H1 (cell line): ENCODE data around the gene PHLPP1. TPM values are rescaled to one million over a fixed set of nuclear protein-coding genes. Genes with fewer than 3 reads are reported as not detected.

ENCODE experiments used
- CTCF ChIA-PET: fragments of 300-600 bp; sonication (Branson Sonifier 250); formaldehyde crosslinking; loops from one replicate; lab custom pipeline; 2021; ENCODE audit not compliant: partially characterized antibody; lab: Charles Lee
- POLR2A ChIA-PET: fragments of 300-600 bp; sonication (Branson Sonifier 250); formaldehyde crosslinking; loops from one replicate; lab custom pipeline; 2021; ENCODE audit warnings: inconsistent platforms; ENCODE audit not compliant: partially characterized antibody; lab: Charles Lee
- DNase-seq, 2 experiments: peaks; one replicate each; pipeline versions ENCODE4 v3.0.0 to v3.0.0-alpha.2; 2010 to 2022; ENCODE audit warnings: low spot score in 2 of 2, low read depth in 1 of 2, mixed read lengths in 1 of 2
- FAIRE-seq: peaks from 2 replicates; lab custom pipeline; 2011; peaks lifted over from hg19 to GRCh38; lab: Jason Lieb, UNC
- H2AFZ ChIP-seq: 2 replicates; pipeline ENCODE4 v1.8.1; 2012; ENCODE audit warnings: low read length, inconsistent platforms
- H2AK5ac ChIP-seq: 2 replicates; pipeline ENCODE4 v1.6.1; 2013; ENCODE audit warnings: low read depth, low read length
- H2BK120ac ChIP-seq: replicated peaks from 2 replicates; pipeline ENCODE3; 2013; ENCODE audit warnings: low read depth, low read length, inconsistent platforms
- H2BK12ac ChIP-seq: 2 replicates; pipeline ENCODE4 v1.6.1; 2013; ENCODE audit warnings: low read depth, low read length
- H2BK15ac ChIP-seq: 2 replicates; pipeline ENCODE4 v1.6.1; 2013; ENCODE audit warnings: low read length
- H2BK20ac ChIP-seq: 2 replicates; pipeline ENCODE4 v1.6.1; 2013; ENCODE audit warnings: low read length
- H2BK5ac ChIP-seq: 2 replicates; pipeline ENCODE4 v1.6.1; 2013; ENCODE audit warnings: low read depth, low read length
- H3K14ac ChIP-seq: 2 replicates; pipeline ENCODE4 v1.6.1; 2013; ENCODE audit warnings: inconsistent platforms; ENCODE audit not compliant: insufficient read length
- H3K18ac ChIP-seq: 2 replicates; pipeline ENCODE4 v1.6.1; 2013; ENCODE audit warnings: low read length; ENCODE audit errors: extremely low read depth
- H3K23ac ChIP-seq: 2 replicates; pipeline ENCODE4 v1.6.1; 2013; ENCODE audit warnings: inconsistent platforms; ENCODE audit not compliant: insufficient read length
- H3K23me2 ChIP-seq: 2 replicates; pipeline ENCODE4 v1.6.1; 2013; ENCODE audit warnings: low read depth, low read length
- H3K27ac ChIP-seq: 2 replicates; pipeline ENCODE4 v1.6.1; 2011; ENCODE audit warnings: low read depth, low read length, inconsistent platforms
- H3K27me3 ChIP-seq, 4 experiments: replicated peaks in 1 of 4; 1 replicate in 1 of 4; 2 replicates in 3 of 4; pipeline versions ENCODE4 v1.6.1 to v1.8.1; 2011 to 2013; ENCODE audit warnings: low read length in 3 of 4, mild to moderate bottlenecking in 3 of 4, inconsistent platforms in 2 of 4, mixed read lengths in 2 of 4, moderate library complexity in 1 of 4; ENCODE audit not compliant: control insufficient read depth in 3 of 4, insufficient read depth in 3 of 4; ENCODE audit errors: extremely low read depth in 1 of 4
- H3K36me3 ChIP-seq, 4 experiments: 2 replicates each; pipeline versions ENCODE4 v1.6.1 to v1.8.1; 2011 to 2013; ENCODE audit warnings: mild to moderate bottlenecking in 4 of 4, low read length in 3 of 4, moderate library complexity in 2 of 4, control low read depth in 1 of 4, inconsistent platforms in 1 of 4; ENCODE audit not compliant: insufficient read depth in 4 of 4, control insufficient read depth in 2 of 4
- H3K4ac ChIP-seq: replicated peaks from 2 replicates; pipeline ENCODE3; 2013; ENCODE audit warnings: low read length, low read depth, mixed read lengths, inconsistent platforms; ENCODE audit not compliant: insufficient read length
- H3K4me1 ChIP-seq, 4 experiments: replicated peaks in 1 of 4; 1 replicate in 1 of 4; 2 replicates in 3 of 4; pipeline versions ENCODE4 v1.6.1 to v1.8.1; 2011 to 2013; ENCODE audit warnings: low read length in 3 of 4, inconsistent platforms in 2 of 4, mixed read lengths in 1 of 4; ENCODE audit not compliant: insufficient read depth in 4 of 4, control insufficient read depth in 3 of 4
- H3K4me2 ChIP-seq, 2 experiments: 2 replicates each; pipeline versions ENCODE4 v1.6.1 to v1.8.1; 2011 to 2013; ENCODE audit warnings: low read depth in 2 of 2, low read length in 2 of 2, control low read depth in 1 of 2, inconsistent platforms in 1 of 2, mild to moderate bottlenecking in 1 of 2; ENCODE audit not compliant: insufficient read depth in 1 of 2
- H3K4me3 ChIP-seq, 4 experiments: fragments of 200-600, 300-600 bp in 1 of 4; sonication (generic), shearing (Covaris generic), sonication (Bioruptor Twin) in 1 of 4; 2 replicates each; pipeline versions ENCODE4 v1.5.1 to v1.8.1; 2011 to 2016; ENCODE audit warnings: low read length in 4 of 4, low read depth in 3 of 4, control low read depth in 2 of 4, inconsistent platforms in 2 of 4, mild to moderate bottlenecking in 2 of 4, mixed read lengths in 1 of 4, moderate library complexity in 1 of 4; ENCODE audit not compliant: insufficient read depth in 2 of 4; ENCODE audit errors: extremely low read depth in 1 of 4
- H3K56ac ChIP-seq: replicated peaks from 2 replicates; pipeline ENCODE3; 2013; ENCODE audit warnings: low read depth, mild to moderate bottlenecking, mixed read lengths, low read length, inconsistent platforms; ENCODE audit not compliant: insufficient read length
- H3K79me1 ChIP-seq: 2 replicates; pipeline ENCODE4 v1.6.1; 2013; ENCODE audit warnings: low read depth, low read length, control low read depth
- H3K79me2 ChIP-seq, 2 experiments: 2 replicates each; pipeline versions ENCODE4 v1.6.1 to v1.8.1; 2012 to 2013; ENCODE audit warnings: low read length in 2 of 2, mild to moderate bottlenecking in 2 of 2, inconsistent platforms in 1 of 2; ENCODE audit not compliant: insufficient read depth in 2 of 2, control insufficient read depth in 1 of 2
- H3K9ac ChIP-seq, 4 experiments: replicated peaks in 1 of 4; 1 replicate in 1 of 4; 2 replicates in 3 of 4; pipeline versions ENCODE4 v1.6.1 to v1.8.1; 2011 to 2013; ENCODE audit warnings: low read depth in 3 of 4, low read length in 3 of 4, control low read depth in 2 of 4, mild to moderate bottlenecking in 2 of 4, moderate library complexity in 2 of 4, inconsistent platforms in 1 of 4; ENCODE audit errors: extremely low read depth in 1 of 4
- H3K9me3 ChIP-seq, 2 experiments: 2 replicates each; pipeline versions ENCODE4 v1.6.1 to v1.8.1; 2012 to 2013; ENCODE audit warnings: mild to moderate bottlenecking in 2 of 2, moderate library complexity in 2 of 2, control low read depth in 1 of 2, inconsistent platforms in 1 of 2, low read depth in 1 of 2, low read length in 1 of 2, mixed read lengths in 1 of 2; ENCODE audit not compliant: insufficient read depth in 2 of 2
- H4K20me1 ChIP-seq, 2 experiments: replicated peaks in 1 of 2; 2 replicates each; pipeline versions ENCODE3 to v1.8.1; 2011 to 2013; ENCODE audit warnings: inconsistent platforms in 2 of 2, low read length in 2 of 2, mild to moderate bottlenecking in 1 of 2; ENCODE audit not compliant: insufficient read depth in 2 of 2, control insufficient read depth in 1 of 2
- H4K5ac ChIP-seq: 2 replicates; pipeline ENCODE4 v1.6.1; 2013; ENCODE audit warnings: low read length, low read depth, mixed read lengths, inconsistent platforms; ENCODE audit not compliant: insufficient read length
- H4K8ac ChIP-seq: 2 replicates; pipeline ENCODE4 v1.8.0; 2013; ENCODE audit warnings: mild to moderate bottlenecking, moderate library complexity, low read length, inconsistent platforms; ENCODE audit not compliant: insufficient read depth; ENCODE audit errors: extremely low read depth
- H4K91ac ChIP-seq: replicated peaks from 2 replicates; pipeline ENCODE3; 2013; ENCODE audit warnings: low read length, mixed read lengths, inconsistent platforms; ENCODE audit not compliant: insufficient read length
- BRCA1 ChIP-seq: IDR thresholded peaks from 2 replicates; pipeline ENCODE4 v1.6.1; 2012; ENCODE audit warnings: low read depth, low read length, improper control_type of control experiment
- CEBPB ChIP-seq: IDR thresholded peaks from 2 replicates; pipeline ENCODE4 v1.6.1; 2012; ENCODE audit warnings: low read depth, low read length
- EGR1 ChIP-seq: IDR thresholded peaks from 2 replicates; pipeline ENCODE4 v1.6.1; 2011; ENCODE audit warnings: low read depth, low read length, borderline replicate concordance
- HDAC2 ChIP-seq, 2 experiments: fragments of 300-600 bp in 1 of 2; sonication (generic) in 1 of 2; IDR thresholded peaks; 2 replicates each; pipeline ENCODE4 v1.6.1; 2011 to 2012; ENCODE audit warnings: low read depth in 2 of 2, low read length in 2 of 2, mild to moderate bottlenecking in 2 of 2, moderate library complexity in 2 of 2, borderline replicate concordance in 1 of 2, inconsistent platforms in 1 of 2
- KDM4A ChIP-seq: IDR thresholded peaks from one replicate; pipeline ENCODE4 v1.7.1; 2012; ENCODE audit warnings: low read depth, mild to moderate bottlenecking, moderate library complexity, low read length, inconsistent platforms; ENCODE audit not compliant: severe bottlenecking
- RAD21 ChIP-seq, 2 experiments: IDR thresholded peaks in 1 of 2; conservative IDR thresholded peaks in 1 of 2; 2 replicates each; pipeline ENCODE4 v1.6.1; 2011; ENCODE audit warnings: low read depth in 2 of 2, low read length in 2 of 2, improper control_type of control experiment in 1 of 2, inconsistent platforms in 1 of 2, mild to moderate bottlenecking in 1 of 2, moderate library complexity in 1 of 2
- RXRA ChIP-seq: IDR thresholded peaks from 2 replicates; pipeline ENCODE4 v1.6.1; 2011; ENCODE audit warnings: low read depth, mild to moderate bottlenecking, low read length, moderate library complexity; ENCODE audit not compliant: insufficient read depth
- SAP30 ChIP-seq: fragments of 300-600 bp; sonication (generic); IDR thresholded peaks from 2 replicates; pipeline ENCODE4 v1.7.1; 2012; ENCODE audit warnings: low read length, moderate library complexity, mild to moderate bottlenecking, inconsistent platforms; ENCODE audit not compliant: insufficient read depth, insufficient replicate concordance
- TAF7 ChIP-seq: optimal IDR thresholded peaks from 2 replicates; pipeline ENCODE3; 2011; ENCODE audit warnings: low read depth, mild to moderate bottlenecking, inconsistent platforms, low read length, moderate library complexity, borderline replicate concordance
- YY1 ChIP-seq: IDR thresholded peaks from 2 replicates; pipeline ENCODE4 v1.6.1; 2011; ENCODE audit warnings: low read depth, mild to moderate bottlenecking, low read length
- WGBS, 2 experiments: shearing (Covaris generic) in 1 of 2; methylation state at CpG; one replicate each; pipeline versions ENCODE4 v1.1.6 to v1.1.7; 2013 to 2015; ENCODE audit warnings: low lambda C conversion rate in 2 of 2, mixed read lengths in 2 of 2, inconsistent platforms in 1 of 2, low coverage in 1 of 2, missing lambda C conversion rate in 1 of 2; ENCODE audit not compliant: insufficient replicate concordance in 2 of 2, insufficient coverage in 1 of 2, insufficient read length in 1 of 2; ENCODE audit errors: extremely low coverage in 1 of 2, missing lambda C conversion rate in 1 of 2; 5-methylcytosine and 5-hydroxymethylcytosine counted together
- polyA plus RNA-seq, 7 experiments: library from polyadenylated mRNA; depleted of rRNA in 3 of 7; stranded (reverse) in 5 of 7; unstranded in 2 of 7; fragments of >200 nt in 5 of 7; fragments of 200-250 nt in 2 of 7; gene quantifications; 1 replicate in 5 of 7; 2 replicates in 1 of 7; 4 replicates in 1 of 7; pipeline versions ENCODE4 v1.2.1 to v1.2.3, GENCODE V29; 2011 to 2013; ENCODE audit warnings: missing spikeins in 2 of 7, mixed read lengths in 2 of 7
- total RNA-seq: library from RNA; stranded (reverse); fragmentation: NEBNext Ultra II Directional; extraction: Animal tissue kit (Norgen Biotek cat#: 25700); gene quantifications from 2 replicates; pipeline ENCODE4 v1.2.1, GENCODE V29; 2021
- TF ChIP-seq, protein P1 (sequence below): IDR thresholded peaks from 2 replicates; pipeline ENCODE4 v1.6.1; 2012; ENCODE audit warnings: inconsistent platforms
- TF ChIP-seq, protein P2 (sequence below): IDR thresholded peaks from 2 replicates; pipeline ENCODE4 v1.6.1; 2011; ENCODE audit warnings: low read depth, mild to moderate bottlenecking, low read length; ENCODE audit not compliant: insufficient read depth

The PHLPP1 gene
- total and polyA plus RNA-seq, 2 of the 8 experiments (the other 6 are each of a cell fraction or from before 2014, with no cell fraction given): 28.0 to 66.3 TPM

DNA sequence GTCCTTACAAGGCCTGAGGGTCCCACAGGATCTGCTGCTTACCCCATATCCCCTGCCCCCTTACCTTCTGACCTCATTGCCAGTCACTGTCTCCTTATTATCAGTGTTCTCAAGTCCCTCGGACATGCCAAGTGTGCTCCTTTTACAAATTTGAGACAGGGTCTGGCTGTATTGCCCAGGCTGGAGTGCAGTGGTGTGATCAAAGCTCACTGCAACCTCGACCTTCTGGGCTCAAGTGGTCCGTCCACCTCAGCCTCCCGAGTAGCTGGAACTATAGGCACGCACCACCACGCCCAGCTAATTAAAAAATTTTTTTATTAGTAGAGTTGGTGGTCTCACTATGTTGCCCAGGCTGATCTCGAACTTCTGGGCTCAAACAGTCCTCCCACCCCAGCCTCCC lies 141.0 kb downstream of the PHLPP1 start:
- Histone ChIP-seq H3K4me3 (no peak overlapping the region), H2AK5ac (no peak overlapping the region), H3K18ac (no peak overlapping the region), H4K5ac (no peak overlapping the region), H3K56ac (no peak overlapping the region), H2BK12ac (no peak overlapping the region), H2BK5ac (no peak overlapping the region), H3K27me3 (no peaks in the 10 kb centered on the region), H3K4ac (no peak overlapping the region), H2BK15ac (no peak overlapping the region), H3K79me2 (peaks cover 0 to 74% of the 10 kb centered on the region in 2 experiments; a peak in 3 of 4 replicates), H3K27ac (no peak overlapping the region), H2BK20ac (no peak overlapping the region), H3K23me2 (no peaks in the 10 kb centered on the region; the same call in 1 of the 2 replicates), H4K20me1 (peaks cover 0 to 2% of the 10 kb centered on the region in 2 experiments), H3K36me3 (peaks cover 0 to 8% (median 2%) of the 10 kb centered on the region in 4 experiments; a peak in 2 of 8 replicates), H3K9ac (no peak overlapping the region), H3K14ac (no peak overlapping the region), H3K9me3 (no peaks in the 10 kb centered on the region), H3K79me1 (peaks cover 5% of the 10 kb centered on the region), H3K23ac (no peak overlapping the region), H4K91ac (no peak overlapping the region), H3K4me1 (peaks cover 2 to 7% (median 3%) of the 10 kb centered on the region in 4 experiments; a peak in 4 of 7 replicates), H4K8ac (no peak overlapping the region), H3K4me2 (no peak overlapping the region), H2AFZ (no peak overlapping the region), H2BK120ac (no peak overlapping the region)
- DNase-seq (no peak), FAIRE-seq (no peak)
- ChIA-PET POLR2A (no interaction called here), CTCF (interaction anchor here (0.6 to 0.8 kb wide), 4 partner anchors 10 to 273 kb away, joined by 3 to 5 read pairs (median 3); no protein-coding TSS in a partner anchor)
- WGBS, 2 experiments: 94% methylated on average over 7 of the region's 7 CpGs; no CpG with 5 or more reads in 1 of the 2 experiments
- no peak for TF ChIP-seq KDM4A
- TF ChIP-seq CEBPB: no peak
- TF ChIP-seq BRCA1: no peak
- TF ChIP-seq SAP30: no peak
- no peak for TF ChIP-seq RXRA
- TF ChIP-seq YY1: no peak
- TF ChIP-seq, protein P1, sequence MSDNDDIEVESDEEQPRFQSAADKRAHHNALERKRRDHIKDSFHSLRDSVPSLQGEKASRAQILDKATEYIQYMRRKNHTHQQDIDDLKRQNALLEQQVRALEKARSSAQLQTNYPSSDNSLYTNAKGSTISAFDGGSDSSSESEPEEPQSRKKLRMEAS: no peak
- TF ChIP-seq EGR1: no peak
- TF ChIP-seq TAF7: no peak
- TF ChIP-seq HDAC2 (IDR thresholded peaks at IDR 0.05; ENCODE audit: borderline replicate concordance in 1 of 2, low read depth in 2 of 2, low read length in 2 of 2): no peak
- TF ChIP-seq RAD21 (IDR thresholded peaks at IDR 0.05 in 1 of 2, conservative IDR thresholded peaks at IDR 0.05 in 1 of 2; ENCODE audit: low read depth in 2 of 2, low read length in 2 of 2): no peak
- TF ChIP-seq, protein P2, sequence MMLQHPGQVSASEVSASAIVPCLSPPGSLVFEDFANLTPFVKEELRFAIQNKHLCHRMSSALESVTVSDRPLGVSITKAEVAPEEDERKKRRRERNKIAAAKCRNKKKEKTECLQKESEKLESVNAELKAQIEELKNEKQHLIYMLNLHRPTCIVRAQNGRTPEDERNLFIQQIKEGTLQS: no peak
